OCI-LY3 (cell line): ENCODE data around the gene LUZP2.

Source experiments
- CTCF ChIP-seq: fragments of 200-600, 300-600 bp; sonication (generic); IDR thresholded peaks from 2 replicates; pipeline ENCODE4 v1.5.1; 2014; ENCODE audit warnings: antibody characterized with exemption, low read length, low read depth
- EZH2phosphoT487 ChIP-seq: fragments of 200-600 bp; shearing (Covaris generic); IDR thresholded peaks from 2 replicates; pipeline ENCODE4 v1.6.1; 2018; ENCODE audit warnings: antibody characterized with exemption, mixed run types, low read depth

- no peak for TF ChIP-seq CTCF
- no peak for TF ChIP-seq EZH2phosphoT487
Observed at GRCh38 chr11:24708616-24709015, 211.8 kb downstream of the LUZP2 start.
